GM21529 (cell line): ENCODE data around the gene UBQLN1.
"Not testable (repeated sequence)": the region's sequence is repeated elsewhere in the genome, so short reads cannot be mapped to it uniquely, and the experiment has no call there.

Experiments used
- ATAC-seq: cut with Tn5 transposase; IDR thresholded peaks from one replicate; pipeline ENCODE4 v1.9.1; 2021; ENCODE audit not compliant: unreplicated experiment

Gene UBQLN1

DNA sequence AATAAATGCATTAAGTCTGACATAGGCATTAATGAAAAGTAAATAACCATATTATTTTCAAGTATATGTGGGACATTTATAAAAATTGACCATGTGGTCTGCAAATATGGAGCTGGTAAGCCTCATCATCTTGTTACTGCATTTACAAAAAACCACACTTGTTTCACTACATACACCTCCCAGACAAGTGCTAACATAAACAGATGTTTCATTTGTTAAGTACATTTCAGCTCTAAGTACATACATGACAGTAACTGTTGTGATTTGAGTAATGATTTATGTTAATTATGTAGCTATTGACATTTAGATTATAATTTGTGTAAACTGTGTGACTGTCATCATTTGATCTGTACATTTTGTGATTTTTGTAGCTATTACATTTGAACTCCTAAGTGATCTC, 70.9 kb downstream of the UBQLN1 start:
- no peak for ATAC-seq

DNA sequence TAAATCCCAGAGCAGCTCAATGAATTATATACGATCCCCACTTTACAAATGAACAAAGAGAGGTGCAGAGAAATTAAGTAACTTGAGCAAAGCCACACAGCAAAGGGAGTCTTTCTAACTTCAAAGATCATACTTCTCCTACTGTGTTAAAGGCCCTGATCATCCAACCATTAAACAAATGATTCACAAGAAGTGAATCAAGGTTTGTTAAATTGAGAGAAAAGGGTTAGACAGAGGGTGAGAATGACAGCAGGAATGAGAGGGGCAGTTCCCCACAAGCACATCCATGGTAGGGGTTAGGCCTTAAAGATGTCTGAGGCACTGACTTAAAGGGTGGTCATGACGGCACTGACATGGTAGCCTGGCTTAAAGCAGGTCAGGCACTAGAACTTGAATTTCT, 74.1 kb downstream of the UBQLN1 start:
- ATAC-seq, result no peak

DNA sequence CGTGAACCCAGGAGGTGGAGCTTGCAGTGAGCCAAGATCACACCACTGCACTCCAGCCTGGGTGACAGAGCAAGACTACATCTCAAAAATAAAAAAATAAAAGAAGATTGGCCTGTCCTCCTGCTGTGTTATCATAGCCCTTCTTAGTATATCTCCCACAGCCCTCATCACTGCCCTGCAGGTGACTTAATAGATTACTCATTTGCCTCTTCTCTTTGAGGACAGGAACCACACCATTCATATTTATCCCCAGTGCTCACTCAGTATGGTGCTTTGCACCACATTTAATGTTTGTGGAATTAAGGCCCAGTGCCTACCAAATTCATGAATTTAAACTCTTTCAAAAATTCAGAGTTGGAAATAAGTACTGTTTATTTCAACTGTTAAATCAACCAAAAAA, 74.5 kb downstream of the UBQLN1 start:
- no peak for ATAC-seq

DNA sequence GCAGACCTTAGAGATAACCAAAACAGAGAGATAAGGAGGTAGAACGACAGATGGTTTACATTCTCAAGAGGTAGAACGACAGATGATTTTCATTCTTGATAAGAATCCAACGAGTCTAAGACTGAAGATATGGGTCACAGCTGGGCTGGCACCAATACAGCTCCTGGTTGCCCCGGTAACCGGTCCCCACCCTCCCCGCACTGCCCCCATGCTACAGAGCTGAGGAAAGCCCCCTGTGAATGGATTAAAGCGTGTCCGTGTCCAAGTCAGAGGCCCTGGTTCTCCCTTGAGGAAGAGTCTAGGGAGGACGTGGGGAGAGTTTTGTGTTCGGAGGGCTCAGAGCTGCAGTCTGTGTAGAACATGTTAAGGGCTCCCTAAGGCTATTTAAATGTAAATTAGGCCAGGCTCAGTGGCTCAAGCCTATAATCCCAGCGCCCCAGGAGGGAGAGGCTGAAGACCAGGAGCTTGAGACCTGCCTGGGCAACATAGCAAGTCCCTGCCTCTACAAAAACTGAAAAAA, 76.8 kb downstream of the UBQLN1 start:
- no peak for ATAC-seq

DNA sequence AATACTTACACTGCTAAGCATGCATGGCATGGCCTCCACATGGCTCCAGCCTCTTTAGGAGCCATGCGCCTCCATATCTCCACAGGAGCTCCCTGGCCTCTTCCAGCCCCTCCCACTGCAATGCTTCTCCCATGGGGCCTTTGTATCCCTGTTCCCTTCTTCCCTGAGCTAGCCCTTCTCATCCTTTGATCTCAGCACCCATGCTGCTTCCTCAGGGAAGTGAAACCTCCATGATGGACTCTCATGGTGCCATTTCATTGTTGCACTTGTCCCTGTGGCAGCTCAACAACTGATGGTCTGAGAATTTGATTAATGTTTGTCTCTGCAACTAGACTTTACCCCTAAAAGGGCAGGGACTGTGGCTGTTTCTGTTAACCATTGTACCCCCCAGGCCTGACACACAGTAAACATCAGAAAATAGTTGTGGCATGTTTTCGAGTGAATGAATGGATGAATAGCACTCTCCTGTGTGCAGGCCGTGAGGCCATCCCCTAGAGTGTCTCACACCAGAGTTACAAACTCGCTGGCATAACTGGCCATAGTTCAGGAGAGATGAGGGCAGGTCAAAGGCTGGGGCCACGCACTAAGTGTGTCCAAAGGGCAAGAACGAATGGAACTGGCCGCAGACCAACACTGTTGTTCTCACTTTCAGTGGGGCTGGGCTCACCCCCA, 78.2 kb downstream of the UBQLN1 start:
- no peak for ATAC-seq

DNA sequence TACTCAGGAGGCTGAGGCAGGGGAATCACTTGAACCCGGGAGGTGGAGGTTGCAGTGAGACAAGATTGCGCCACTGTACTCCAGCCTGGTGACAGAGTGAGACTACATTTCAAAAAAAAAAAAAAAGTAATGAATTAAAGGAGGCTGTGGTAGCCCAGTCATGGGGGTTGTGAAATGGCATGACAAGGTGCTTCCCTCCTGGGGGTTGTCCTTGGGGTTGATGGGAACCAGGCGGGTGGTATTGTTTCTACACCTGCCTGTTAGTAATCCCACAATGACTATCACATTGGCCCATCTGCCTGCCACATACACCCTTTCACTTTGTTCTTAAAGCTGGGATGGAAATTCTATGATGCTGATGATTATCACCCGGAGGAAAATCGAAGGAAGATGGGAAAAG, 79.2 kb downstream of the UBQLN1 start:
- no peak for ATAC-seq

DNA sequence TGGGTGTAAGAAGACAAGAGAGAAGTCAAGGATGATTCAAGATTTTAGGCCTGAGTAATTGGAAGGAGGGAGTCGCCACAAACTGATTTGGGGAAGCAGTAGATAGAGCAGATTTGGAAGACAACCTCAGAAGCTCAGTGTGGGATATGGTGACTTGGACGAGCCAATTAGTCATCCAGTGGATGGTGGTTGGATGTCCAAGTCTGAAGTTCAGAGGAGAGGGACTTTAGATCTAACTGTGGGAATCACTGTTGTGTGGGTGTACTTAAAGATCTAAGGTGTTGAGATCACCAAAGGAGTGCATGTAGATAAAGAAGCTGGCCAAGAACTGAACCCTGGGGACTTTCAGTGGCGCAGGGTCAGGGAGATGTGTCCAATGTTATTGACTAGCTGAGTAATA, 82.6 kb downstream of the UBQLN1 start:
- no peak for ATAC-seq

DNA sequence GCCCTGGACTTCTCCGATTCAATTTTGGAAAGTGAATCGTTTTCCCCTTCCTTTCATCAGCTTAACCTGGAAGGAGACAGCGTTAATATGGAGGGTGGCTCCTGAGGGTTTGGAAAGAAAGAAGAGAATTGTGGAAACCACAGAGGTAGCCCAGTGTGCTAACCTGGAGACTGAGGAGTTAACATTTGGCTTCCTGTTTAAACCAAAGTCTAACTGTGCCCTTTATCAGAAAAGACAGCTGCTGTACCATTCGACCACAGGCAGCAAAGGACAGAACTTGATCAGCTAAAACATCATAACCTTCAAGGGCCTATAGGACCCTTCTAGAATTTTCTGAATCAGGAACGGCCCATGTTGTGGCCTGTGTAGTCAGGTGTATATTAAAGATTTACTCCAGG, 84.1 kb downstream of the UBQLN1 start:
- ATAC-seq, result peak; percentile 19

DNA sequence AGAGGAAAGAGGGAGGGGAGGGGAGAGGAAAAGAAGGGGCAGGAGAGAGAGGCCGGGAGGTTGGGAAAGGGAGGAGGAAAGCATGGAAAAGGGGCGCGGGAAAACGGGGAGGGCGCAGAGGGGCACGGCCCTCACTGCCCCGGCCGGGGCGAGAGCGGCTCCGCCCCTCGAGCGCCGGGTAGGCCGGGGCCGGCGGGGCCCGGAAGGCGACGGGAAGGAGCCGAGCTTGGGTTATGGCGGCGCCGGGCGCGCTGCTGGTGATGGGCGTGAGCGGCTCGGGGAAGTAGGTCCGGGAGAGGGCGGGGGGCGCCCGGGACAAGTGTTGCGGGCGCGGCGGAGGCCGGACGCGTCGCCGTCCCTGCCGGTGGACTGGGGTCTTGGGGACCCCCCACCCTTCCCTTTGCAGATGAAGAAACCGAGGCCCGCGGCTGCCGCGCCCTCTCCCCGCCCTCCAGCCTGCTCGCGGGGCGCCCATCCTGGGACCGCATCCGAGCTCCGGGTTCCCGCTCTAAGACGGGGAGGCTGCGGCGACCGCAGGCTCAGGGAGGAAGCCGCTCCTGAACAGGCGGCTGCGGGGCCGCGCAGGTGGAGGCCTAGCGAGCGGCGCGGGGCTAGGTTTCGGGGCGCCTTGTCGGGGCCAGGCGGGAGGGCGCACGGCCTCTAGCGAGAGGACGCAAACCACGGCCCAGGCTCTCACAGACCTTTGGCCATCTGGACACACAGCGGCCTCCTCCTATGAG, 84.6 kb downstream of the UBQLN1 start, which contains the start of gene IDNK:
Gene IDNK (plus strand): TSS at position 205 of the 740 bp plus-strand sequence. CDS start 29 bp downstream, at position 234.
- ATAC-seq, result peak; percentile 83

DNA sequence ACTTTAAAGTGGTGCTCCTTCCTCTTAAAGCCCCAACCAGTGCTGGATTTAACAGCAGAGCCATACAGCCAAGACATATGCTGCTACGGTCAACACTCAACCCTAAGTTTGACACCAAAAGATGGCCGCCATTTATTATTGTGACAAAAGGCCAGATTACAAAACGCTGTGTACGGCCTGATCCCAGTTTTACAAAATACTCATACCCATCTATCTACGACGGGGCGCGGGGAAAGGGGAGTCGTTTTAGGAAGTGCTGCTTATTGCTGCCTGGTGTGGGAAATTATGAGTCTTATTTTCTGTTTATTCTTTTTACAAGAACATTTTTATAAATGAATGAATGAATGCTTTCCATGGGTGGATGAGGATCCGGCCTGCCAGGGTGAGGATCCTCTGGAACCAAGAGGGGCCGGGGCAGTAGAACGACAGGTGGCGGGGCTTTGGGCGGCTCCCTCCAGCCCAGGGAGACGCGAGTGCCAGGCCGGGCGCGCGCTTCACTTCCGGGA, 85.3 kb downstream of the UBQLN1 start:
- ATAC-seq, result peak; percentile 48

DNA sequence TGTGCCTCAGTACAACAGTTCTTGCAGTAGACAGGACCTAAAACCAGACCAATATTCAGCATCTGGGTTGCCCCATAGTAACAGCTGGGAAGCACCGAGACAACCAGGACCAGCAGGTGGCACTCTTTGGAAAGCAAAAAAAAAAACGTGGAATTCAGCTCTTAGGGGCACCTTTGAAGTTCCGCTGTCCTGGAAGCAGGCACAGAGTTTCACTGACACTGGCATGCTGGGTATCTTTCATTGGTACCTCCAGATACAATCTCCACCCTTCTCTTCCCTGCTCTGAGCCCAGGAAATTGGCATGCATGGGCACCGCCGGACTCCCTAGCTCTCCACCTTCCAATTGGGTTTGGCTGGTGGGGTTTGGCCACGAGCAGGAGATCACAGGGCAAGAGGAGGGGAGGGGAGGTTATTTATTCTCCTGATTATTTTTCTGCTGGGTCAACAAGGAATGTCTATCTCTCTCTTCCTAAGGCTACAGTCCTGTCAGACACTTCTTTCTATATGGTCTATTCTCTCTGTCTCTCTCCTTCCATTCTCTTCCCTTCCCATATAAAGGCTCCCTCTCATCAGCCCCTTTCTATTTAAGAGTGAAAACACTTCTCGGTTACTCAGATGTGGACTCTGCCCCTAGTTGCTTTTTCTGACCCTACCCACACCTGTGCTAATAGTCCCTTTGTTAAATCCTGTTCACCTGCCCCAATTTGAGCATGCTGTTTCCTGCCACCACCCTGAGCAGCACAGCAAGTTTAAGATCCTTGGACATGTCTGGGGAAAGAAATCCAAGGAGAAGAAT, 86.7 kb downstream of the UBQLN1 start:
- peak; percentile 28 for ATAC-seq

DNA sequence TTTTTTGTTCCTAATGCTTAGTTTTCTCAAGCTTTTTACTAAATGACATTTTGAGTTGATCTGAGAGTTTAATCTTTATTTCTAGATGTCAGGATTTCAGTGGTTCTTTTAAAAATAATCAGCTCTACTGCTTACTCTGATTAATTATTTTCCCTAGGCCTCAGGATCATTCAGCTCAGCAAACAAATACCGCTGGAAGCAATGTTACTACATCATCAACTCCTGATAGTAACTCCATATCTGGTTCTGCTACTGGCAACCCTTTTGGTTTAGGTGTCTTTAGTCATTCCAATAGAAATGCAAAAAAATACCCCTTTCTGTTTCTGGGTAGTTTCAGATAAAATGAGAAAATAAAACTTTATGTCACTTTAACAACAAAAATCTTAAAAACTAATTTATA, 90.5 kb downstream of the UBQLN1 start:
- ATAC-seq, result no peak

DNA sequence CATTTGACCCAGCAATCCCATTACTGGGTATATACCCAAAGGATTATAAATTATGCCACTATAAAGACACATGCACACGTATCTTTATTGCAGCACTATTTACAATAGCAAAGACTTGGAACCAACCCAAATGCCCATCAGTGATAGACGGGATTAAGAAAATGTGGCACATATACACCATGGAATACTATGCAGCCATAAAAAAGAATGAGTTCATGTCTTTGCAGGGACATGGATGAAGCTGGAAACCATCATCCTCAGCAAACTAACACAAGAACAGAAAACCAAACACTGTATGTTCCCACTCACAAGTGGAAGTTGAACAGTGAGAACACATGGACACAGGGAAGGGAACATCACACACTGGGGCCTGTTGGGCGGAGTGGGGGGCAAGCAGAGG, 94.5 kb downstream of the UBQLN1 start:
- not testable (repeated sequence) for ATAC-seq
